H4 (cell line): ENCODE results near the gene KANK2. TPM values are rescaled to one million over a fixed set of nuclear protein-coding genes. Genes with fewer than 3 reads are reported as not detected.

ENCODE experiments used
- DNase-seq: peaks from one replicate; pipeline ENCODE4 v3.0.0-alpha.2; 2015; ENCODE audit warnings: low spot score
- total RNA-seq: library from RNA; depleted of rRNA; stranded (reverse); fragments of >200 nt; shearing (Covaris generic); gene quantifications from 2 replicates; pipeline ENCODE4 v1.2.3, GENCODE V29; 2014

Gene KANK2
- total RNA-seq, 1 experiment from 2014 or later: 63.8 TPM

GRCh38 chr19:11225815-11226214, 28.5 kb upstream of the KANK2 start:
- no peak for DNase-seq

DNA sequence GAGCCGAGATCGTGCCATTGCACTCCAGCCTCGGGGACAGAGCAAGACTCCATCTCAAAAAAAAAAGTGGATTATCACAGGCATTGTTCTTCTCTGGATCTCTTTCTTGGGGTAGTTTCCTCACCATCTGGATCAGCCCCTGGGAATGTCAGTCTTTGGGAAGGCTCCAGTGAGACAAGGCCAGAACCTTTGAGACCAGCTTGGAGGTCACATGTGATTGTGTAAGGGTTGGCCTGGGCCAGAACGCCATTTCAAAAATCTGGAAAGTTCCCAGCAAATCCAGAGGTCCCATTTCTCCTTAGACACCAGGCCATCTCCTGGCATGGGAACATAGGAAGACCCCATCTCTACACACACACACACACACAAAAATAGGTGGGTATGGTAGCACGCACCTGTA, 27.8 kb upstream of the KANK2 start:
- no peak for DNase-seq

DNA sequence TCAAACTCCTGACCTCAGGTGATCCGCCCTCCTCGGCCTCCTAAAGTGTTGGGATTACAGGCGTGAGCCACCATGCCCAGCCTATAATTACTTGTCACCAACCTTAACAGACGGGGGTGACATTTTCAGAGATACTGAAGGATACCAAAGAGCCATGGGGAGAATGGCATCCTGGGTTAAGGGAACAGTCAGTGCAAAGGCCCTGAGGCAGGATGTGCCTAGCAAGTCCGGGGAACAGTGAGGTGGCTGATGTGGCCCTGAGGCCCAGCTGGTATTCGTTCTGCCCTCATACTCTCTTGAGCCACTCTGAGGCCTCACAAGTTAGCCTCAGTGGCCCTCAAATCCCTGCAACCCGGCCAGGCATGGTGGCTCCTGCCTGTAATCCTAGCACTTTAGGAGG, 27.1 kb upstream of the KANK2 start:
- no peak for DNase-seq

- DNase-seq: no peak
Observed at GRCh38 chr19:11223200-11223599, 25.9 kb upstream of the KANK2 start.

DNA sequence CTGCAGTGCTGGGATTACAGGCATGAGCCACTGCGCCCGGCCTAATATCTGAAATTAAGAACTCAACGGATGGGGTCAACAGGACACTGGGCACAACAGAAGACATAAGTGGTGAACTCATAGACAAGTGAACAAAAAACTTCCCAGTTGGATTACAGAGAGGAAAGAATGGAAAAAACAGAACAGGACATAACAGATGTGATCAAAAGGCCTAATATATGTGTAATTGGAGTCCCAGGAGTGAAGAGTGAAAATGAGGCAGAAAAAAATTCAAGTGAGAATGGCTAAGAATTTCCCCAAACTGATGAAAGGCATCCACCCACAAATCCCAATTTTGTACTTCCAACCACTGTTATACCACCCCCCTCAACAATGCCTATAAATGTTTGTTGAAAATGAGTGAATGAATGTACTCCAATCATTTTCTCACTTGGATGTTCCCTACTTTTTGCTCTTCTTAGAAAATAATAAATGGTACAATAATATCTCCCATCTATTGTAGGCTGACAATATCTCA, 23.8 kb upstream of the KANK2 start:
- DNase-seq: no peak

GRCh38 chr19:11214387-11214786, 17.0 kb upstream of the KANK2 start:
- no peak for DNase-seq

- no peak for DNase-seq
Observed at GRCh38 chr19:11210656-11210928, 13.2 kb upstream of the KANK2 start.

- DNase-seq: no peak
Observed at GRCh38 chr19:11209839-11210655, 12.7 kb upstream of the KANK2 start.

- DNase-seq: no peak
Observed at GRCh38 chr19:11208561-11209471, 11.5 kb upstream of the KANK2 start.

- DNase-seq: no peak
Observed at GRCh38 chr19:11205939-11206570, 8.7 kb upstream of the KANK2 start.

- DNase-seq: peak; percentile 35
Observed at GRCh38 chr19:11204943-11205349, 7.6 kb upstream of the KANK2 start.

DNA sequence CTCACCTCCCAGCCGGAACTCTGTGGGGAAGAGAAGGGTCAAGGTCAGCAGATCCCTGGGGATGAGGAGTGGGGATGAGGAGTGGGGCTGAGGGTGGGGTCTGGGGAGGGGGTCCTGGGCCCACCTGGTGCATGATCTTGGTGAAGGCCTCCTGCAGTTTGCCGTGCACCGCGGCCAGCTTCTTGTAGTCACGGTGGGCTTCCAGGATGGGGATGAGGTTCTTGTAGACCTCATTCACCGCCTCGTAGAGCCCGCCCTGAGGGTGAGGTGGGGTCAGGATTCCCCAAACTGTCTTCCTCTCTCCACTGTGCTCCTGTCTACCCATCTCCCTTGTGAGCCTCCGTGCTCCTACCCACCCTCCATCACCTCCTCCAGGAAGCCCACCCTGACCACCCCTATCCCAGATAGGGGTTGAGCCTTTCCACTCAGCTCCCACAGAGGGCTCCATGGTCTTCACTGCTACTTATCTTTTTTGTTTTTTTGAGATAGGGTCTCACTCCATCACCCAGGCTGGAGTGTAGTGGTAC, 6.8 kb upstream of the KANK2 start:
- DNase-seq: no peak

DNA sequence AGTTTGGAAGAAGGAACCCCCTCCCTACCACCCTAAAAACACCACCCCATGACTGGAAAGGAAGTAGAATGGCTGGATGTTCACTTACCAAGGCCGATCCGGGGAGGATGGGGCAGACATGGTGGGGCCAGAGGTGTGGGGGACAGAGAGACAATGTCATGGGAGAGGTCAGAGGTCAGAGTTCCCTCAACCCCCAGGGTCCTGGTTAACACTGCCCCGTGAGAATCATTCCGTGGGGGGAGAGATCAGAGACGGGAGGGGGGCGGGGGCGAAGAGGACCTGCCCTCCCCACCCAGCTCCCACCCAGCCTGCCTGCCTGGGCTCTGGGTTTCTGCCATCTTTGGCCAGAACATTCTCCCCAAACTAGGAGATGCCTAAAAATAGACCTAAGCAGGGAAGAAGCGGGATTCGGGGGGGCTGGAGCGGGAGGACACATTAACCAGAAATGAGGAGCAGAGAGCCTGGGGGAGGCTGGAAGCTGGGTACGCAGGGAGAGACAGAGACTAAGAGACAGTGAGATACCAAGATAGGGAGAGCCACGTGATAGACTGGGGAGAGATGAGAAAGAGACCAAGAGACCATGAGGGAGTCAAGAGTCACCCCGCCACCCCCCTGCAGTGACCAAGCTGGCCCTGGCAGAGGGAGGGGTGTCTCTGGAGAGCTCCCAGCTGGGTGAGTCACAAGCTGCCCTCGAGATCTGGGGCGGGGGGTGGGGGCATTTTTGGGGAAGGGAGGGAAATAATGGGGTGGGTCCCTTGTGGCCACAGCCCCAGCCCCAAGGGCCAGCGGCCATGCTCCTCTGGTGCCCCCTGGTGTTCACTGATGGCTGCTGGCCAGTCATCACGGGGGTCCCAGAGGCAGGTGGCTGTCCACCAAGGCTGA, 6.1 kb upstream of the KANK2 start:
- DNase-seq: peak; percentile 73

GRCh38 chr19:11202488-11203193, 5.3 kb upstream of the KANK2 start:
- DNase-seq: no peak

GRCh38 chr19:11201791-11202190, 4.4 kb upstream of the KANK2 start:
- no peak for DNase-seq

GRCh38 chr19:11200931-11201330, 3.6 kb upstream of the KANK2 start:
- no peak for DNase-seq

DNA sequence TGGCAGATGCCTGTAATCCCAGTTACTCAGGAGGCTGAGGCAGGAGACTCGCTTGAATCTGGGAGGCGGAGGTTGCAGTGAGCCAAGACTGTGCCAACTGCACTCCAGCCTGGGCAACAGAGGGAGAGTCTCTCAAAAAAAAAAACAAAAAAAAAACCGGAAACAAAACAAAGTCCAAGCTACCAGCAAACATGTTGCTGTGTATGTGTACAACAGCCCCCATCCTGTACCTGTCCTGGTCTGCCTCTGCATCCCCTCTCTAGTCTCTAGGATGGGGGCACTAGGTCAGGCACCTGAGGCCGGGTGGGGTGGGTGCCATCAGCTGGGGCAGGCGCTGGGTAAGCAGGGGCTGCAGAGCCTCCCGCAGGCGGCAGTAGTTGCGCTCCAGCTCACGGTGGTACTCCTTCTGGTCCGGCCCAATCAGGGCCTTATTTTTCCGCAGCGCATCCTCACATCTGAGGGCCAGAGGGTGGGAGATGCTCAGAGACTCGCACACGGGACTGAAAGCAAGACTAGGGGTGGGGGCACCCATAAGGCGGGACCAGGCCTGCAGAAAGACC, 2.8 kb upstream of the KANK2 start:
- no peak for DNase-seq

DNA sequence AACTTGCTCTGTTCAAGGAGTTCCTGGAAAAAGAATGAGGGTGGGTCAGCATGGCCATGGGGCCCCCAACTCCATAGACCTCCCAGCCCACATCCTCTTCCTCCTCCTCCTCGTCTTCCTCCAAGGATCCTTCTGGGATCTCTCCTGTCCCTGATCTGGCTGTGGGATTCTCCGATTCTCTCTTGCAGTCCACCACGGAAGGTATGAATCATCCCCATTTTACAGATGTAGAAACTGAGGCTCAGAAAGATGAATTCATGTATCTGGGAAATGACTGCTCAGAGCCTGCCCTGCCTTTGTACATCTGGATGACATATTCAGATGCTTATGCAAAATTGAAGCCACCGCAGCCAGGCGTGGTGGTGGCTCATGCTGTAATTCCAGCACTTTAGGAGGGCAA, 2.2 kb upstream of the KANK2 start:
- DNase-seq: no peak

GRCh38 chr19:11198769-11199424, 1.6 kb upstream of the KANK2 start:
- DNase-seq: no peak

GRCh38 chr19:11198175-11198534, 810 bp upstream of the KANK2 start:
- no peak for DNase-seq
